VCaP (cell line): ENCODE results near the gene SNAP91.
"Not testable (repeated sequence)": the region's sequence is repeated elsewhere in the genome, so short reads cannot be mapped to it uniquely, and the experiment has no call there.

Experiments
- H3K27ac ChIP-seq: fragments of 450-650 bp; 2 replicates; pipeline ENCODE4 v1.5.1; 2017
- TF ChIP-seq, protein P1 (sequence below): fragments of 450-650 bp; conservative IDR thresholded peaks from 2 replicates; pipeline ENCODE4 v1.5.1; 2017; ENCODE audit warnings: mild to moderate bottlenecking, moderate library complexity

Gene SNAP91

DNA sequence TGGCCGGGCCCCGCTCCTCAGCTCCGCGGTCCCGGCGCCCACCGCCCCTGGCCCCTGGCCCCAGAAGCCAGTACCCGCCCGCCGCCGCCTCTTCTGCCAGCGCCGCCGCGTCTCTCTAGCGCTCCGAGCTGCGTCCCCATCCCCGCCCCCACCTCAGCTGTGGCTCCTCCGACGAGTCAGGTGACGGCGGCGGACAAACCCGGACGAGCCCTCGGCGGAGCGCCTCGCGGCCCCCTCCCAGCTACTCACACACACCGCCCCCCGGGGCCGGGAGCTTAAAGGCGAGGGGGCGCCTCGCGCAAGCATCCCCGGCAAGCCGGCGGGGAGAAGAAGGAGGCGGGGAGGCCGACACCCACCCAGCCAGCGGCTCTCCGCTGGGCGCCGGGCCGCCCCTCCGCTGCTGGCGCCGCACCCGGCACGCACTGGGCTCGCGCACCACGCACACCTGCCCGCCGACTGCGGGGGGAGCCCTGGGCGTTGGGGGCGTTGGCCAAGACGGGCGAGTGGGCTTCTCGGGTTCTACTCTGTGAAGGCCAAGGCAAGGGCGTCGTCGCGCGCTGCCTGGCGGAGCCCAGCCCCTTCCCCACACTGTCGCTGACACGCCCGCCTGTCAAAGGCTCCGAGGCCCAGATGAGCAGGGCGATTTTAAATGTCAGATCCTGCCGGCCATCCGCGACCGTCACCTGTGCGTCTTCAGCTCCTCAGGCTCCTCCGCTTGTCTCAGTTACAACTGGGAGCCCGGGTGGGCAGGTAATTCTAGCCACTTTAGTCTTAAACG, at the start of gene SNAP91:
Gene SNAP91, minus strand, starts transcription at position 132 of the 778 bp plus-strand sequence. CDS start 1,174 bp downstream, outside the sequence.
- peak within 1 kb of the TSS; percentile 57; the same call in 1 of the 2 replicates for H3K27ac ChIP-seq
- TF ChIP-seq, protein P1, sequence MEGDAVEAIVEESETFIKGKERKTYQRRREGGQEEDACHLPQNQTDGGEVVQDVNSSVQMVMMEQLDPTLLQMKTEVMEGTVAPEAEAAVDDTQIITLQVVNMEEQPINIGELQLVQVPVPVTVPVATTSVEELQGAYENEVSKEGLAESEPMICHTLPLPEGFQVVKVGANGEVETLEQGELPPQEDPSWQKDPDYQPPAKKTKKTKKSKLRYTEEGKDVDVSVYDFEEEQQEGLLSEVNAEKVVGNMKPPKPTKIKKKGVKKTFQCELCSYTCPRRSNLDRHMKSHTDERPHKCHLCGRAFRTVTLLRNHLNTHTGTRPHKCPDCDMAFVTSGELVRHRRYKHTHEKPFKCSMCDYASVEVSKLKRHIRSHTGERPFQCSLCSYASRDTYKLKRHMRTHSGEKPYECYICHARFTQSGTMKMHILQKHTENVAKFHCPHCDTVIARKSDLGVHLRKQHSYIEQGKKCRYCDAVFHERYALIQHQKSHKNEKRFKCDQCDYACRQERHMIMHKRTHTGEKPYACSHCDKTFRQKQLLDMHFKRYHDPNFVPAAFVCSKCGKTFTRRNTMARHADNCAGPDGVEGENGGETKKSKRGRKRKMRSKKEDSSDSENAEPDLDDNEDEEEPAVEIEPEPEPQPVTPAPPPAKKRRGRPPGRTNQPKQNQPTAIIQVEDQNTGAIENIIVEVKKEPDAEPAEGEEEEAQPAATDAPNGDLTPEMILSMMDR: no peak

GRCh38 chr6:83758533-83758932, 49.6 kb upstream of the SNAP91 start:
- TF ChIP-seq, protein P1: no peak
- H3K27ac ChIP-seq: 0 out of 2 replicates have a peak overlapping the region, but pooled peaks have one; percentile 3

- H3K27ac ChIP-seq: no peak overlapping the region
- TF ChIP-seq, protein P1: no peak
Measured at GRCh38 chr6:83757021-83757420, 48.1 kb upstream of the SNAP91 start.

GRCh38 chr6:83756565-83756964, 47.7 kb upstream of the SNAP91 start:
- no peak overlapping the region for H3K27ac ChIP-seq
- TF ChIP-seq, protein P1: no peak

GRCh38 chr6:83752375-83752774, 43.5 kb upstream of the SNAP91 start:
- H3K27ac ChIP-seq: not testable (repeated sequence)

GRCh38 chr6:83741089-83741488, 32.2 kb upstream of the SNAP91 start:
- TF ChIP-seq, protein P1: no peak
- H3K27ac ChIP-seq: no peak overlapping the region

- H3K27ac ChIP-seq: no peak overlapping the region
- TF ChIP-seq, protein P1: no peak
Measured at GRCh38 chr6:83735461-83735860, 26.6 kb upstream of the SNAP91 start.

DNA sequence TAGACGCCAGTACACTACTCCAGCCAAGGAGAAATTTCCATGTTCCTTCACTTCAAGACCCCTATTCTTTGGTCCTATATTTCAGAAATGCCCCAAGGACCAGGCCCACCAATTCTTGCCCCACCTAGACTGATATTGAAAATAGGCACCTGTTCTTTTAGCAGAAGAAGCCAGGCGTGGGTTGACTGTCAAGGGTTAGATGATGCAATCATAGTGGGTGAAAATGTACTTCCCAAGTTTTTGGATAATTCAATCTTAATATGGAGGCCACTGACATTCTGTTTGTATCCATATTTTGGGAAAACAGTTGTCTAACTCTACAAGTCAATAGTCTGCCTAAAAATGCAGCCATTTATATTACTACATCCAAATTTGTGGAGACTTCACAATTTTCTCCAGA, 21.0 kb upstream of the SNAP91 start:
- TF ChIP-seq, protein P1: no peak
- H3K27ac ChIP-seq: no peak overlapping the region
